OCI-LY1 (cell line): ENCODE measurements around the gene MICU1.

Source experiments
- CTCF ChIP-seq: fragments of 200-600 bp; sonication (generic), shearing (Covaris generic); IDR thresholded peaks from 2 replicates; pipeline ENCODE4 v1.5.1; 2017; ENCODE audit warnings: mild to moderate bottlenecking, antibody characterized with exemption, low read length, moderate library complexity, mixed read lengths
- EZH2 ChIP-seq: fragments of 200-600 bp; sonication (generic), shearing (Covaris generic); IDR thresholded peaks from 2 replicates; pipeline ENCODE4 v1.8.0; 2017; ENCODE audit warnings: borderline replicate concordance, mixed run types, mild to moderate bottlenecking, antibody characterized with exemption, low read length, moderate library complexity, mixed read lengths

GRCh38 chr10:72329290-72330068 lies 296.4 kb downstream of the MICU1 start:
- TF ChIP-seq EZH2 = no peak
- no peak for TF ChIP-seq CTCF
